ENCODE measurements around the gene ADSS1.

ADSS1 gene

DNA sequence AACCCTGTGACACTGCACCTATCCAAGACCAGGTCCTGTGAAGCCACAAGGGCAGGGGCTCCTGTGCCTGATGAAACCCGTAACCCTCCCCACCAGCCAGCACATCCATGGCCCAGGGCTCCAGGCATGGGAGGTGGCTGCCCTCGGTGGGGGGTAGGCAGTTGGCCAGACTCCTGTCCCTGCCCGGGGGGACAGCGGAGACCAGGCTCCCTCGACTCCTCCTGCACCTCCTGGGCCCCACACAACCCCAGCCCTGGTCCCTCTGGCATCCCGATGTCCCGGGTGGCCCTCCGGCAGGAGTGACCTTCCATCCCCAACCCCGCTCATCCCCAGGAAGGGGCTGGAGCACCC lies 60.2 kb downstream of the ADSS1 start:
- DNase-seq (ENCODE audit: low read depth, low spot score): no peak
- TF ChIP-seq, protein P1, sequence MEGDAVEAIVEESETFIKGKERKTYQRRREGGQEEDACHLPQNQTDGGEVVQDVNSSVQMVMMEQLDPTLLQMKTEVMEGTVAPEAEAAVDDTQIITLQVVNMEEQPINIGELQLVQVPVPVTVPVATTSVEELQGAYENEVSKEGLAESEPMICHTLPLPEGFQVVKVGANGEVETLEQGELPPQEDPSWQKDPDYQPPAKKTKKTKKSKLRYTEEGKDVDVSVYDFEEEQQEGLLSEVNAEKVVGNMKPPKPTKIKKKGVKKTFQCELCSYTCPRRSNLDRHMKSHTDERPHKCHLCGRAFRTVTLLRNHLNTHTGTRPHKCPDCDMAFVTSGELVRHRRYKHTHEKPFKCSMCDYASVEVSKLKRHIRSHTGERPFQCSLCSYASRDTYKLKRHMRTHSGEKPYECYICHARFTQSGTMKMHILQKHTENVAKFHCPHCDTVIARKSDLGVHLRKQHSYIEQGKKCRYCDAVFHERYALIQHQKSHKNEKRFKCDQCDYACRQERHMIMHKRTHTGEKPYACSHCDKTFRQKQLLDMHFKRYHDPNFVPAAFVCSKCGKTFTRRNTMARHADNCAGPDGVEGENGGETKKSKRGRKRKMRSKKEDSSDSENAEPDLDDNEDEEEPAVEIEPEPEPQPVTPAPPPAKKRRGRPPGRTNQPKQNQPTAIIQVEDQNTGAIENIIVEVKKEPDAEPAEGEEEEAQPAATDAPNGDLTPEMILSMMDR (IDR thresholded peaks at IDR 0.05; ENCODE audit: insufficient read depth, low read length, missing control alignments): no peak
- CTCF ChIA-PET: interaction anchor here (1.0 to 1.5 kb wide), 2 partner anchors 10 to 15 kb away, joined by 4 to 7 read pairs; no protein-coding TSS in a partner anchor
- POLR2A ChIA-PET: no interaction called here
- no peak overlapping the region for H3K4me3 ChIP-seq (ENCODE audit: low read depth, low read length)

DNA sequence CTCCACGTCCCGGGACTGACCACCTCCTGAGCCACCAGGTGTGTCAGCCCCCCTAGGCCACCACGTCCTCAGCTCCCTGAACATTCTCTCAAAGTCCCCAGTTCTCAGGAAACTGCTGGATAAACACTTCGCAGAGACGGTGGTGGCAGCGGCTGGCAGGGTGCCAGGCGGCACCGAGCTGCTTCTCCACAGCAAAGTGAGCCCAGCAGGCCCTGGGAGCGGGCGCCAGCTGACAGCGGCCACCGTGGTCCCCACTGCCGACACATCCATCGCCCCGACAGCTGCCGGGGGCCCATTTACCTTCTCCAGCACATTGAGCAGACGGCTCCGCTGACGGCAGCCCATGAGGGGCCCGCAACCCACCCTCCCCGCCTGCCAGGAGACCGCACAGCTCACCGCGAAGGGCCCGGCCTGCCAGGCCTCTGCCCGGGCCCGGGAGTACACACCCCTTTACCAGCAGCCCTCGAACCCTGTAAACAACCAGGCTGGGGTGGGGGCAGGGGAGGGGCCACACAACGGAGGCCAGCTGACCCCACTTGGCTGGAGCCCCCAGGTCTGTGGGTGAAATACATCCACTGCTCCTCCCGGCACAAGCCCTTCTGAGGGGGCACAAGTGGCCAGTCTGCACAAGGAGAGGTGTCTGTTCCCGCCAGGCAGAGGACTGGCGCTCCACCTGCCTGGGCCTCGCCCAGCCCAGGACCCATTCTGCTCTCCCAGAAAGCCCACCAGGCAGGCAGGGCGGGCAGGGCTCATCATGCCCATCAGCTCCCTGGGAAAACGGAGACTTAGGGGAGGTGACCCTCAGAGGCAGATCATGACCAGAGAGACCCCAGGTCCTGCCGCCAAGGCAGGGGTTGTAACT lies 61.0 kb downstream of the ADSS1 start:
- CTCF ChIA-PET: interaction anchor here (0.9 to 1.5 kb wide), 3 partner anchors 9 to 16 kb away, joined by 3 to 7 read pairs (median 4); no protein-coding TSS in a partner anchor
- TF ChIP-seq, protein P1 (IDR thresholded peaks at IDR 0.05; ENCODE audit: insufficient read depth, low read length, missing control alignments): no peak
- H3K4me3 ChIP-seq (ENCODE audit: low read depth, low read length): no peak overlapping the region
- DNase-seq (ENCODE audit: low read depth, low spot score): no peak
- POLR2A ChIA-PET: no interaction called here

DNA sequence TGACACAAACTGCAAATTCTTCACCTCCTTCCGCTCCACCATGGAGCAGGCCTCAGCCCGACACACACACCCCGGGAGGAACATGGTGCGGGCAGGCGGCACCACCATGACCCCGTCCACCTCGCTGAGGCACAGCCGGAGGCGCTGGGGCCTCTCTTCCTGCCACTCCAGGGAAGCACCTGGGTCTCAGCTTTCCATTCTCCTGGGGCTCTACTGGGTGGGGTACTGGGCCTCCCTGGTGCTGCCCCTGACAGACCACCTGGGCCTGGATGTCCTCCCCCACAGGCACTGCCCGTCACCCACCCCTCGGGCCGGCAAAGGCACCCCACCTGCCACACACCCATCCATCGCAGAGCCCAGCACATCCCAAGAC lies 61.7 kb downstream of the ADSS1 start:
- ChIA-PET CTCF (interaction anchor here (1.5 kb wide), 1 partner anchor 8 kb away, joined by 4 read pairs; no protein-coding TSS in a partner anchor), POLR2A (no interaction called here)
- TF ChIP-seq, protein P1 (IDR thresholded peaks at IDR 0.05; ENCODE audit: insufficient read depth, low read length, missing control alignments): no peak
- no peak for DNase-seq (ENCODE audit: low read depth, low spot score)
- no peak overlapping the region for H3K4me3 ChIP-seq (ENCODE audit: low read depth, low read length)

DNA sequence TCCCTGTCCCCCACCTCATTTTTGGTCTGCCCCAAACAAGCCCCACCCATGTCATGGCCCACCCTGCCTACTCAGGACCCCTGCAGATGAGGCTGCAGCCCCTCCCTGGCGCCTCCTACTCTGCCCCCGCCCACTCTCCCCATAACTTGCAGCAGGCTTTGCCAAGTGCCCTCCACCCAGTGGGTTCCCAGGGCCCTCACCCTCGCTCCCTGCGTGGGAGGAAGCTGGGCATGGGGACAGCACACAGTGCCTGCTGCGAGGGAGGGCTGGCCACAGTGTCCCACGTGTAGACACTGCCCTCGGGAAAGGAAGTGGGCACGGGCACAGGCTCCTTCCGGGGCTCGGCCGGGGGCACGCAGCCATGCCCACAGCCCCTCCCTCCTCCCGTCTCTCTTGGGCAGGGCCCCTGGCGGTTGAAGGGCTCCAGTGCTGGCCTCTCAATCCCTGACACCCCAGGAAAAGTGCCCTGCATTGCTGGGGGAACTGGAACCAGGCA lies 62.1 kb downstream of the ADSS1 start:
- DNase-seq (ENCODE audit: low read depth, low spot score): no peak
- TF ChIP-seq, protein P1 (IDR thresholded peaks at IDR 0.05; ENCODE audit: insufficient read depth, low read length, missing control alignments): no peak
- H3K4me3 ChIP-seq (ENCODE audit: low read depth, low read length): no peak overlapping the region
- POLR2A ChIA-PET: no interaction called here
- CTCF ChIA-PET: interaction anchor here (0.8 kb wide), 1 partner anchor 40 kb away, joined by 3 read pairs; no protein-coding TSS in a partner anchor

DNA sequence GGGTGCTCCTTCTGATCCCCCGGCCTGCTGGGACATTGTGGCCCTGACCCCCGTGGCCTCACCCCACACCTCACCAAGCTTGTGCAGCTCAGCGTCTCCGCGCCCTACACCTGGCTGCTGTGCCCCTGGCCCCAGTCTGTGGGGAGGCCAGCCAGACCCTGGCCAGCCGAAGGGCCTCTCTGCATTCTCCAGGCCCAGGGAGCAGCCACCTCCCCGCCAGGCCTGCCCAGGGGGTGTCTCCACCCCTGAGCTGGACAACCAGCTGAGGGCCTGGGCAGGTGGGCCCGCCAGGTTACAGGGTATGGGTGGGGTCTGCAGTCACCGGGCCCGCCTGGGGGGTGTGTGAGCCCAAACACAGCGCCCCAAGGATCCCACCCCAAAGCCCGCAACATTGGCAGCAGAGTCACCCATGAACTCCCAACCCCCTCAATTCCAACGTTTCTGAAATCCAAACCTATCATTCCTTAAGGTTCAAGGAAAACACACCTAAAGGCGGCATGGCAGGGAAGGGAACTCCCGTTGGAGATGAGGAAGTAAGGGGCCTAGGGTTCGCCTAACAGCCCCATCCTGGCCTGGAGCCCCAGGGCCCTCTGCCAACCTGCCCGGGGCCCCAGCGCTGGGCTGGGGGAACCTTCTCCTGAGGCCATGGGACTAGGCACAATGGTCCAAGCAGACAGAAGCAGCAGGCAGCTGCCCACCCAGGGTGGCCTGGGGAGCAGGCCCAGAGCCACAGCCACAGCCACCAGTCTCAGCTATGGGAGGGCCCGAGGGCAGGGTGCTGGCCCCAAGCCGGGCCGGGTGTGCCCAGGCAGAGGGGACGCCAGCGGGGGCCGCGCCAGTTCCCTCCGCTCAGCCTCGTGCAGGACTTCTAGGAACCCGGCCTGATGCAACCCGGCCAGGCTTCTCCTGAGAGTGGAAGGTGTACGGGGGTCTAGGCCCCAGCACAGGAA lies 63.0 kb downstream of the ADSS1 start:
- H3K4me3 ChIP-seq (ENCODE audit: low read depth, low read length): no peak overlapping the region
- no peak for DNase-seq (ENCODE audit: low read depth, low spot score)
- ChIA-PET POLR2A (no interaction called here), CTCF (interaction anchor here (0.8 to 1.7 kb wide), 2 partner anchors 18 to 39 kb away, joined by 3 to 4 read pairs; no protein-coding TSS in a partner anchor)
- TF ChIP-seq, protein P1 (IDR thresholded peaks at IDR 0.05; ENCODE audit: insufficient read depth, low read length, missing control alignments): no peak
